Stomach smooth muscle (tissue), 2 donors: ENCODE measurements around the gene PCYT2.
"Not testable (repeated sequence)": the region's sequence is repeated elsewhere in the genome, so short reads cannot be mapped to it uniquely, and the experiment has no call there.

Source experiments
- H3K27ac ChIP-seq: one replicate; pipeline ENCODE4 v1.7.0; 2013; ENCODE audit warnings: mild to moderate bottlenecking, low read length, inconsistent platforms
- H3K27me3 ChIP-seq, 2 donors: one replicate each; pipeline ENCODE4 v1.7.0; 2013; ENCODE audit warnings: low read length in 2 of 2; ENCODE audit not compliant: insufficient read depth in 2 of 2, control insufficient read depth in 1 of 2
- H3K36me3 ChIP-seq, 2 donors: one replicate each; pipeline ENCODE4 v1.7.0; 2013; ENCODE audit warnings: low read length in 2 of 2; ENCODE audit not compliant: control insufficient read depth in 2 of 2, insufficient read depth in 2 of 2
- H3K4me1 ChIP-seq: one replicate; pipeline ENCODE4 v1.7.0; 2013; ENCODE audit warnings: low read length; ENCODE audit not compliant: control insufficient read depth, insufficient read depth
- H3K4me3 ChIP-seq, 2 donors: one replicate each; pipeline ENCODE4 v1.7.0; 2013; ENCODE audit warnings: low read length in 2 of 2
- H3K9ac ChIP-seq, 2 donors: one replicate each; pipeline ENCODE4 v1.7.0; 2013; ENCODE audit warnings: low read length in 2 of 2, mild to moderate bottlenecking in 1 of 2
- H3K9me3 ChIP-seq, 2 donors: one replicate each; pipeline ENCODE4 v1.7.0; 2013; ENCODE audit warnings: low read length in 2 of 2; ENCODE audit not compliant: control insufficient read depth in 2 of 2
- donor health status: healthy.
- donor health status: Pancreatic carcinoma.

The PCYT2 gene

GRCh38 chr17:81954131-81955057 lies 43.2 kb upstream of the PCYT2 start:
- H3K4me3 ChIP-seq = no peak overlapping the region
- no peak overlapping the region for H3K9ac ChIP-seq
- no peaks in the 10 kb centered on the region for H3K36me3 ChIP-seq
- H3K27ac ChIP-seq = no peak overlapping the region
- no peaks in the 10 kb centered on the region for H3K9me3 ChIP-seq
- peaks cover 24 to 29% of the 10 kb centered on the region in 2 donors for H3K27me3 ChIP-seq
- H3K4me1 ChIP-seq = peaks cover 3% of the 10 kb centered on the region

DNA sequence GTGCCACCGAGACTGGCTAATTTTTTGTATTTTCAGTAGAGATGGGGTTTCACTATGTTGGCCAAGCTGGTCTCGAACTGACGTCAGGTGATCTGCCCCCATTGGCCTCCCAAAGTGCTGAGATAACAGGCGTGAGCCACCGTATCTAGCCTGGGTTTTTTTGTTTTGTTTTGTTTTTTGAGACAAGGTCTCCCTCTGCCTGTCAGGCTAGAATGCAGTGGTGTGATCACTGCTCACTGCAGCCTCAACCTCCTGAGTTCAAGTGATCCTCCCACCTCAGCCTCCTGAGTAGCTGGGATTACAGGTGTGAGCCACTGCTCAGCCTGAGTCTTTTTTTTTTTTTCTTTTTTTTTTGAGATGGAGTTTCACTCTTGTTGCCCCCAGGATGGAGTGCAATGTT lies 42.2 kb upstream of the PCYT2 start:
- H3K9me3 ChIP-seq, H3K9ac ChIP-seq, H3K4me3 ChIP-seq, H3K4me1 ChIP-seq, H3K27ac ChIP-seq, H3K36me3 ChIP-seq: not testable (repeated sequence)
- peaks cover 16 to 19% of the 10 kb centered on the region in 2 donors for H3K27me3 ChIP-seq

DNA sequence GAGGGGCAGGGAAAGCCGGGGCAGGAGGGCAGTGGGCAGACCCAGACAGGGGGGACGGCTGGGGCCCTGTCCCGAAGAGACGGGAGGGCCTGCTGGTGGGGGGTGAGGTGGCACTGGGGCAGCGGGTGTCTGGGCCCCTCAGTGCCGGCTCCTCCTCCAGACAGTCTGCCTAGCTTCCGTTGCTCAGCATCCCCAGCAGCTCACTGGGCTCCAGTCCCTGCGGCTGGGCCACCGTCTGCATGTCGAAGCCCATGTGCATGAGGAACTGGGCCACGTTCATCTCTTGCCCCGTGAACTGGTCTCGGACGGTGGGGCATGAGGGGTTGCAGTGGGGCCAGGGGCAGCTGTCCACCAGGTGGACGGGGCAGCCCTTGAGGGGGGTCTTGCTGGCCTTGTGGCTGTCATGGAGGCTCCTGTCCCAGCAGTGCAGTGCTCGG lies 41.6 kb upstream of the PCYT2 start:
- no peak overlapping the region for H3K4me3 ChIP-seq
- H3K9me3 ChIP-seq = no peaks in the 10 kb centered on the region
- no peak overlapping the region for H3K9ac ChIP-seq
- no peak overlapping the region for H3K27ac ChIP-seq
- peaks cover 12 to 13% of the 10 kb centered on the region in 2 donors for H3K27me3 ChIP-seq
- H3K36me3 ChIP-seq = no peaks in the 10 kb centered on the region
- no peaks in the 10 kb centered on the region for H3K4me1 ChIP-seq

DNA sequence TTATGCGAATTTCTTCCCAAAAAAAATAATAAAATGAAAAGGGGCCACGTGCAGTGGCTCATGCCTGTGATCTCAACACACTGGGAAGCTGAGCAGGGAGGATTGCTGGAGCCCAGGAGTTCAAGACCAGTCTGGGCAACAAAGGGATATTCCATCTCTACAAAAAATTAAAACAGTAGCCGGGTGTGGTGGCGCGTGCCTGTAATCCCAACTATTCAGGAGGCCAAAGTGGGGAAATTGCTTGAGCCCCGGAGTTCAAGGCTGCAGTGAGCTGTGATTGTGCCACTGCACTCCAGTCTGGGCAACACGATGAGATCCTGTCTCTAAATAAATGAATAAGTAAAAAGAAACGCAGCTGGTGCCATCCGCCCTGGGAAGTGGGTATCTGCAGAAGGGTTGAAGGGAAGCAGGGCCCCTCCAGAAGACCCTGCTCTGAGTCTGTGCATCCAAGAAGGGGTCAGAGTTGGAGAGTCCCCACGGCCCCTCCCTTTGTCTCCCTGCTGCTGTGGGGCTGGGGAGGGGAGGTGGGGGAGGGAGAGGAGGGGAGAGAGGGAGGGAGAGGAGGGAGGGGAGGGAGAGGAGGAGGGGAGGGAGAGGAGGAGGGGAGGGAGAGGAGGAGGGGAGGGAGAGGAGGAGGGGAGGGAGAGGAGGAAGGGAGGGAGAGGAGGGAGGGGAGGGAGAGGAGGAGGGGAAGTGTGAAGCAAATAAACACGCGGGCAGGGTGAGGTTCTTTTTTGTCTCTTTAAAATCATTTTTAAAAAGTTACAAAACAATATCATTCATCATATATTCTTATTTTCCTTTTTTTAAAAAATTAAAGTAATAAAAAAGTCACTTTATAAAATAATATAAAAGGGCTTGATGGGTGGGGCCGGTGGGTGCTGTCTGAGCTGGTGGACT lies 40.8 kb upstream of the PCYT2 start:
- no peak overlapping the region for H3K9ac ChIP-seq
- H3K27ac ChIP-seq = no peak overlapping the region
- no peaks in the 10 kb centered on the region for H3K4me1 ChIP-seq
- H3K4me3 ChIP-seq = no peak overlapping the region
- peaks cover 7 to 8% of the 10 kb centered on the region in 2 donors for H3K27me3 ChIP-seq
- no peaks in the 10 kb centered on the region for H3K9me3 ChIP-seq
- no peaks in the 10 kb centered on the region for H3K36me3 ChIP-seq

- H3K27me3 ChIP-seq = peaks cover 0 to 3% of the 10 kb centered on the region in 2 donors
- H3K36me3 ChIP-seq = no peaks in the 10 kb centered on the region
- no peak overlapping the region for H3K4me3 ChIP-seq
- no peaks in the 10 kb centered on the region for H3K9me3 ChIP-seq
- H3K27ac ChIP-seq = no peak overlapping the region
- no peaks in the 10 kb centered on the region for H3K4me1 ChIP-seq
- H3K9ac ChIP-seq = no peak overlapping the region
Observed at GRCh38 chr17:81950501-81950900, 39.3 kb upstream of the PCYT2 start.

- no peak overlapping the region for H3K4me3 ChIP-seq
- H3K36me3 ChIP-seq = no peaks in the 10 kb centered on the region
- no peaks in the 10 kb centered on the region for H3K4me1 ChIP-seq
- peaks cover 0 to 6% of the 10 kb centered on the region in 2 donors for H3K27me3 ChIP-seq
- no peaks in the 10 kb centered on the region for H3K9me3 ChIP-seq
- no peak overlapping the region for H3K27ac ChIP-seq
- no peak overlapping the region for H3K9ac ChIP-seq
Observed at GRCh38 chr17:81948635-81949378, 37.6 kb upstream of the PCYT2 start.

GRCh38 chr17:81947189-81947588 lies 36.0 kb upstream of the PCYT2 start, which contains the start of gene MYADML2:
MYADML2 (minus strand) TSS chr17:81947233; CDS start chr17:81941741, 5,492 bp downstream.
- no peak within 1 kb of the TSS for H3K9ac ChIP-seq
- no peaks in the 10 kb centered on the region for H3K36me3 ChIP-seq
- H3K4me1 ChIP-seq = no peaks in the 10 kb centered on the region
- no peaks in the 10 kb centered on the region for H3K9me3 ChIP-seq
- H3K4me3 ChIP-seq = no peak within 1 kb of the TSS
- H3K27me3 ChIP-seq = peaks cover 2 to 5% of the 10 kb centered on the region in 2 donors
- H3K27ac ChIP-seq = no peak within 1 kb of the TSS

DNA sequence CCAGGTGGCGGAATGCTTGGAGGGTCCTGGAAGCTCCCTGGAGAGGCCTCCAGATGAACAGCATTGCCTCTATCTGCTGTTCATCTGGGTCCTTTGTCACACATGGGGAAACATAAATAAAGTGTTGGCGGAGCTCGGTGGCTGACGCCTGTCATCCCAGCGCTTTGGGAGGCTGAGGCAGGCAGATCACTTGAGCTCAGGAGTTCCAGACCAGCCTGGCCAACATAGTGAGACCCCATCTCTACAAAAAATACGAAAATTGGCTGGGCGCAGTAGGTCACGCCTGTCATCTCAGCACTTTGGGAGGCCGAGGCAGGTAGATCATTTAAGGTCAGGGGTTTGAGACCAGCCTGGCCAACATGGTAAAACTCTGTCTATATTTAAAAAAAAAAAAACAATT lies 33.7 kb upstream of the PCYT2 start:
- Histone ChIP-seq H3K4me3 (no peak overlapping the region), H3K36me3 (no peaks in the 10 kb centered on the region), H3K27ac (no peak overlapping the region), H3K27me3 (peaks cover 9 to 17% of the 10 kb centered on the region in 2 donors), H3K9me3 (no peaks in the 10 kb centered on the region), H3K9ac (no peak overlapping the region), H3K4me1 (peaks cover 4% of the 10 kb centered on the region)

DNA sequence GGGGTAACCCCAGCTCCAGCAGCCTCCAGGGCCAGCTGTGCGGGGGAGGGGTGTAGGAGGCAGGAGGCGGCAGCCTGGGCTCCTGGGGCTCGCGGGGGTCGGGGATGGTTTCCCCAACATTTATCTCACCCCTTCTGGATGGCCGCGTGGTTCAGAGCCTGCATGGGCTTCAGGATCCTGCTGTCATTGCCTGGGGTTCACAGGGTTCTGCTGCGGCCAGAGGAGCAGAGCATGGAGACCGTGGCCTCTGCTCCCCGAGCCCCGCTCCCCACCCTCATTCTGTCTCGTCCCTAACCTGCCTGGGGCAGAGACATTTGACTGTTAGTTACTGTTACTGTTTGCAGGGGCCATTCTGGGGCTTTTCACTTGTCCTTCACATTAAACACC lies 31.0 kb upstream of the PCYT2 start:
- Histone ChIP-seq H3K27ac (no peak overlapping the region), H3K9me3 (no peaks in the 10 kb centered on the region), H3K36me3 (no peaks in the 10 kb centered on the region), H3K4me3 (no peak overlapping the region), H3K9ac (no peak overlapping the region), H3K4me1 (peaks cover 8% of the 10 kb centered on the region), H3K27me3 (peaks cover 9 to 17% of the 10 kb centered on the region in 2 donors)

GRCh38 chr17:81941484-81942166 lies 30.4 kb upstream of the PCYT2 start:
- no peaks in the 10 kb centered on the region for H3K36me3 ChIP-seq
- no peak overlapping the region for H3K9ac ChIP-seq
- no peak overlapping the region for H3K27ac ChIP-seq
- H3K9me3 ChIP-seq = no peaks in the 10 kb centered on the region
- no peak overlapping the region for H3K4me3 ChIP-seq
- H3K4me1 ChIP-seq = peaks cover 12% of the 10 kb centered on the region
- peaks cover 9 to 17% of the 10 kb centered on the region in 2 donors for H3K27me3 ChIP-seq
